OCI-LY7 (cell line): ENCODE data around the gene C7. TPM values are rescaled to one million over a fixed set of nuclear protein-coding genes. Genes with fewer than 3 reads are reported as not detected.
A peak's percentile ranks its signal among the peaks of the same experiment; 100 is the strongest.
"Not testable (repeated sequence)": the region's sequence is repeated elsewhere in the genome, so short reads cannot be mapped to it uniquely, and the experiment has no call there.

Experiments
- Bru-seq: library from RNA; stranded (reverse); fragments of 400-500 nt; gene quantifications from one replicate; lab custom pipeline; 2021; lab: Mats Ljungman, UMichigan
- BruChase-seq, 2 experiments: library from RNA; stranded (reverse); fragments of 400-500 nt; gene quantifications; one replicate each; lab custom pipeline; 2021; lab: Mats Ljungman, UMichigan
- BruUV-seq: library from RNA; stranded (reverse); fragments of 400-500 nt; replicated peaks from 2 replicates; lab custom pipeline; 2021; lab: Mats Ljungman, UMichigan
- CTCF ChIA-PET: fragments of 300-600 bp; sonication (Branson Sonifier 250); formaldehyde crosslinking; loops from one replicate; lab custom pipeline; 2022; ENCODE audit warnings: antibody characterized with exemption; ENCODE audit not compliant: unreplicated experiment; lab: Charles Lee
- POLR2A ChIA-PET: fragments of 300-600 bp; sonication (Branson Sonifier 250); formaldehyde crosslinking; loops from one replicate; lab custom pipeline; 2022; ENCODE audit warnings: antibody characterized with exemption; lab: Charles Lee
- DNase-seq: peaks from one replicate; pipeline ENCODE4 v3.0.0-alpha.2; 2015; ENCODE audit warnings: low spot score
- H2AFZ ChIP-seq: fragments of 200-600 bp; sonication (generic), shearing (Covaris generic); 2 replicates; pipeline ENCODE4 v1.6.1; 2014; ENCODE audit warnings: mild to moderate bottlenecking, antibody characterized with exemption, low read length, moderate library complexity
- H3K27ac ChIP-seq: fragments of 200-600 bp; sonication (generic); 2 replicates; pipeline ENCODE4 v1.5.1; 2014; ENCODE audit warnings: mixed run types, low read depth, mild to moderate bottlenecking, moderate library complexity, low read length, inconsistent platforms; ENCODE audit not compliant: poor library complexity, severe bottlenecking
- H3K36me3 ChIP-seq: fragments of 200-600 bp; sonication (generic); 2 replicates; pipeline ENCODE4 v1.6.1; 2014; ENCODE audit warnings: mild to moderate bottlenecking, antibody characterized with exemption, low read length, moderate library complexity, mixed read lengths; ENCODE audit not compliant: insufficient read depth
- H3K4me1 ChIP-seq: fragments of 200-600 bp; sonication (generic); 2 replicates; pipeline ENCODE4 v1.5.1; 2014; ENCODE audit warnings: mild to moderate bottlenecking, low read length; ENCODE audit not compliant: insufficient read depth, poor library complexity, severe bottlenecking
- H3K4me2 ChIP-seq: fragments of 200-600 bp; sonication (generic); 2 replicates; pipeline ENCODE4 v1.6.1; 2014; ENCODE audit warnings: mild to moderate bottlenecking, low read length
- H3K4me3 ChIP-seq: fragments of 200-600 bp; sonication (generic); 2 replicates; pipeline ENCODE4 v1.5.1; 2014; ENCODE audit warnings: mild to moderate bottlenecking, low read depth, low read length; ENCODE audit not compliant: poor library complexity, severe bottlenecking
- H3K79me2 ChIP-seq: fragments of 200-600 bp; sonication (generic); 2 replicates; pipeline ENCODE4 v1.6.1; 2016; ENCODE audit warnings: low read depth, mild to moderate bottlenecking, low read length, moderate library complexity, mixed read lengths; ENCODE audit not compliant: insufficient read depth
- H3K9me2 ChIP-seq: fragments of 200-600 bp; sonication (generic); 2 replicates; pipeline ENCODE4 v1.6.1; 2016; ENCODE audit warnings: mild to moderate bottlenecking, low read length, mixed read lengths; ENCODE audit not compliant: insufficient read depth
- H3K9me3 ChIP-seq: fragments of 200-600 bp; sonication (generic); 2 replicates; pipeline ENCODE4 v1.6.1; 2014; ENCODE audit warnings: mild to moderate bottlenecking, mixed run types, low read length, mixed read lengths
- H4K20me1 ChIP-seq: fragments of 200-600 bp; sonication (generic); 2 replicates; pipeline ENCODE4 v1.6.1; 2014; ENCODE audit warnings: mild to moderate bottlenecking, antibody characterized with exemption, low read length, moderate library complexity, mixed read lengths; ENCODE audit not compliant: insufficient read depth
- CTCF ChIP-seq: fragments of 200-600 bp; sonication (generic); conservative IDR thresholded peaks from 2 replicates; pipeline ENCODE4 v1.5.1; 2014; ENCODE audit warnings: mild to moderate bottlenecking, antibody characterized with exemption, low read length, moderate library complexity, mixed read lengths
- EZH2phosphoT487 ChIP-seq: fragments of 200-600 bp; sonication (generic); IDR thresholded peaks from 2 replicates; pipeline ENCODE4 v1.6.1; 2018; ENCODE audit warnings: low read depth, borderline replicate concordance, mild to moderate bottlenecking, mixed run types, antibody characterized with exemption, low read length, moderate library complexity, mixed read lengths
- intact Hi-C: fragments of 100-400 bp; cut with micrococcal nuclease; formaldehyde crosslinking; loops from one replicate; pipeline ENCODE4 v1.10.0; 2022; ENCODE audit not compliant: unreplicated experiment
- long read RNA-seq: library from polyadenylated mRNA; stranded (forward); transcript quantifications from one replicate; pipeline ENCODE4 v2.0.0, GENCODE V29; 2022
- total RNA-seq, 2 experiments: library from RNA; depleted of rRNA in 1 of 2; stranded (reverse); fragments of >200 nt in 1 of 2; shearing (Covaris generic) in 1 of 2; gene quantifications; 2 replicates each; pipeline ENCODE4 v1.2.3, GENCODE V29; 2014 to 2022

The C7 gene
- total RNA-seq (2014; rRNA removed; shearing (Covaris generic)) (not detected in 2 replicates), total RNA-seq (2022) (not detected in 2 replicates), Bru-seq, nascent RNA (percentile 2 among the genes with signal in this experiment), BruChase-seq, experiment 1, labeled RNA remaining after a 6-hour chase (not detected), BruChase-seq, experiment 2, labeled RNA remaining after a 2-hour chase (not detected)
- long read RNA-seq, result 0 reads

GRCh38 chr5:40909264-40909663 is at the start of gene C7:
C7 (plus strand) TSS chr5:40909497; CDS start chr5:40909611, 114 bp downstream.
- BruUV-seq, result no TSS peak
- H3K9me2 ChIP-seq, result no peaks in the 10 kb centered on the region
- no peaks in the 10 kb centered on the region for H3K4me1 ChIP-seq
- no peak within 1 kb of the TSS for H3K27ac ChIP-seq
- H3K4me3 ChIP-seq, result no peak within 1 kb of the TSS
- H3K4me2 ChIP-seq, result no peak within 1 kb of the TSS
- intact Hi-C loops, result loop anchor here (10.0 kb wide), 1 partner anchor 926 kb away; no protein-coding TSS in a partner anchor
- no peaks in the 10 kb centered on the region for H4K20me1 ChIP-seq
- H3K9me3 ChIP-seq, result no peaks in the 10 kb centered on the region
- no peaks in the 10 kb centered on the region for H3K36me3 ChIP-seq
- ChIA-PET CTCF (no interaction called here), POLR2A (interaction anchor here (0.7 to 1.0 kb wide), 2 partner anchors 61 to 139 kb away, joined by 3 to 6 read pairs; no protein-coding TSS in a partner anchor)
- no peak within 1 kb of the TSS for H2AFZ ChIP-seq
- TF ChIP-seq EZH2phosphoT487, result no peak
- no peak for TF ChIP-seq CTCF
- no peak for DNase-seq
- H3K79me2 ChIP-seq, result no peaks in the 10 kb centered on the region

- CTCF ChIA-PET, result no interaction called here
- POLR2A ChIA-PET, result interaction anchor here (0.5 to 0.8 kb wide), 2 partner anchors 12 to 90 kb away, joined by 3 to 4 read pairs; no protein-coding TSS in a partner anchor
- intact Hi-C loops, result no loop called here
Observed at GRCh38 chr5:40860711-40861110, 48.6 kb upstream of the C7 start.

GRCh38 chr5:40865004-40865403 is 44.3 kb upstream of the C7 start:
- H3K79me2 ChIP-seq, H3K9me2 ChIP-seq, H3K4me1 ChIP-seq, DNase-seq, intact Hi-C loops, H3K36me3 ChIP-seq, H3K4me2 ChIP-seq, H3K4me3 ChIP-seq, BruUV-seq, POLR2A ChIA-PET, H4K20me1 ChIP-seq, H3K27ac ChIP-seq, CTCF ChIA-PET, H2AFZ ChIP-seq, H3K9me3 ChIP-seq: not testable (repeated sequence)

More at GRCh38 chr5:40860711-40861110, 48.6 kb upstream of the C7 start:
- H4K20me1 ChIP-seq, result no peaks in the 10 kb centered on the region
- no peaks in the 10 kb centered on the region for H3K9me3 ChIP-seq
- no peak overlapping the region for H3K4me2 ChIP-seq
- H2AFZ ChIP-seq, result no peak overlapping the region
- no peaks in the 10 kb centered on the region for H3K79me2 ChIP-seq
- DNase-seq, result no peak
- TF ChIP-seq CTCF (no peak), EZH2phosphoT487 (no peak)
- no peaks in the 10 kb centered on the region for H3K36me3 ChIP-seq
- no peak overlapping the region for H3K4me3 ChIP-seq
- H3K9me2 ChIP-seq, result no peaks in the 10 kb centered on the region
- no peaks in the 10 kb centered on the region for H3K4me1 ChIP-seq
- no peak overlapping the region for H3K27ac ChIP-seq
- BruUV-seq, result no TSS peak
